Measurements from ENCODE around the gene PALM2AKAP2.

The PALM2AKAP2 gene

GRCh38 chr9:109799141-109799540 lies 19.1 kb downstream of the PALM2AKAP2 start:
- no peak for TF ChIP-seq CTCF (conservative IDR thresholded peaks at IDR 0.05; ENCODE audit: low read depth, low read length)
- DNase-seq (ENCODE audit: low read depth): no peak
- H3K4me3 ChIP-seq (ENCODE audit: low read depth, low read length): no peak overlapping the region

DNA sequence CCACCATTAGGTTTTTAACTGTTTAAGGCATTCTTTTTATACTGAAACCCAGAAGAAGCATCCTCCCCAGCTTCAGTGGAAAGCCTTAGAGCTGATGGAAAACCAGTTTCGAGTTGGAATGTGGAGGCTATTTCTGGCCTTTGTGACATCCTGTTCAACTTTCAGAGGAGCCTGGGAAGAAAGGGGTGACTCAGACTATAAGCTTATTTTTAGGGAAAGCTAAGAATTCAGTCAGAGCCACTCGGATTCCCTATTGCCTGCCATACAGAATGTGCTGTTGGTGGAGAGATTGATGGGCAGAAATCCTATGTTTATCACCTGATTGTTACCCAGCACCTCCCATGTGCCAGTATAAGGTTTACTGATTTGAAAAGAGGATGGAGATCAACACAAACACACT lies 19.8 kb downstream of the PALM2AKAP2 start:
- H3K4me3 ChIP-seq (ENCODE audit: low read depth, low read length): no peak overlapping the region
- DNase-seq (ENCODE audit: low read depth): peak; percentile 62
- TF ChIP-seq CTCF (conservative IDR thresholded peaks at IDR 0.05; ENCODE audit: low read depth, low read length): no peak

GRCh38 chr9:109801484-109801883 lies 21.5 kb downstream of the PALM2AKAP2 start:
- no peak for TF ChIP-seq CTCF (conservative IDR thresholded peaks at IDR 0.05; ENCODE audit: low read depth, low read length)
- H3K4me3 ChIP-seq (ENCODE audit: low read depth, low read length): no peak overlapping the region
- DNase-seq (ENCODE audit: low read depth): no peak

DNA sequence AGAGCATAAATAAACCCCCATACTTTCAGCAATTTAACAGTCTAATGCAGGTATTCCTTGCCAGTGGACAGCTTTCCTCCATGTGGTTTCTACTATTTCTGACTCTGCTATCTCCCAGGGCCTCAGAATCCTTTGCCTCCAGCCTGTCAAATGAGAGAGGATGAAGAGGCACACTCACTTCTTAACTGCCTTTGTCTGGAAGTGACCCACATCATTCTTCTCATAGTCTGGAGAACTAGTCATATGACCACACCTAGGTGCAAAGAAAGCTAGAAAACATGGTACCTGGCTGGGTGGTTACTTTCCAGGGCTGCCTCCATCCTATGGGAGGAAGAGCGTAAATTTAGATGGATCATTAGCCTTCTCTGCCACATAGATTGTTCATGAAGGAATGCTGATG lies 22.5 kb downstream of the PALM2AKAP2 start:
- no peak for DNase-seq (ENCODE audit: low read depth)
- H3K4me3 ChIP-seq (ENCODE audit: low read depth, low read length): no peak overlapping the region
- no peak for TF ChIP-seq CTCF (conservative IDR thresholded peaks at IDR 0.05; ENCODE audit: low read depth, low read length)

DNA sequence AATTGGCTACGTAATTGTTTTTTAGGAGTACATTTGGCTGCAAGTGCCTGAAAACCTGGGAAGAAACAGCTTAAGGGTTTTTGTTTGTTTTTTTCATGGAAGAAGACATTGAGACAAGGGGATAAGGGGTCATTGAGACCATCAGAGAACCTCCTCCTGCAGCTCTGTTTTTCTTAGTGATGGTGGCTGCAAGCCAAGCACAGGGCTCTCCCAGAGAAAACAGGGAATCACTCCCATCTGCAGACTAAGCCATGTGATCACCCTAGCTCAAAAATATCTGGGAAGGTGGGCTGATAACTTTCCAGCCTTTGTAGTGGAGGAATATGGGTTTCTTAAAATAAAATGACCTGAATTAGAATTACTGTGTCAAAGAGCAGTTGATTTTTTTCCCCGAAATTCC lies 25.1 kb downstream of the PALM2AKAP2 start:
- DNase-seq (ENCODE audit: low read depth): no peak
- TF ChIP-seq CTCF (conservative IDR thresholded peaks at IDR 0.05; ENCODE audit: low read depth, low read length): no peak
- no peak overlapping the region for H3K4me3 ChIP-seq (ENCODE audit: low read depth, low read length)

DNA sequence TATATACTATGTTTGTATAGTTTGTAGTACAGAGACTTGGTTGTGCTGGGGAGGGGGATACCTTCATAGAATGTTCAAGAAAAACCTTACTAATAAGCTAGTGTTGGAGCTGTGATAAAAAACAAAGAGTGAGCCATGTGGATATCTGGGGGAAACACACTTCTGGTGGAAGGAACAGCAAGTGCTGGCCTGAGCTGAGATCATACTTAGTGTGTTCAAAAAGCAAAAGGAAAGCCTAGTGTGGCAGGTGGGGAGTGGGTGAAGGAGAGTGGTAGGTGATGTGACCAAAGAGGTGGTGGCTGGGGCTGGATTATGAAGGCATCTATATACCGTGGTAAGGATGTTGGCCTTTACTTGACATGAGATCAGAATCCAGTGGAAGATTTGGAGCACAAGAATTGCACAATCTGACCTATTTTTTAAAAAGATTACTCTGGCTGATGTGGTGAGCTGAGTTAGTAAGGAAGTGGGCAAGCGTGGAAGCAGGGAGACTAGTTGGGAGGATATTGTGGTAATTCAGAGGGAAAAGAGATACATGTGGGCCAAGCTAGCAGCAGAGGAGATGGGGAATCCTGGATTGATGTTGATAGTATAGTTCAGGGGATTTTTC lies 26.6 kb downstream of the PALM2AKAP2 start:
- no peak for TF ChIP-seq CTCF (conservative IDR thresholded peaks at IDR 0.05; ENCODE audit: low read depth, low read length)

GRCh38 chr9:109811876-109812275 lies 31.9 kb downstream of the PALM2AKAP2 start:
- DNase-seq (ENCODE audit: low read depth): no peak
- no peak overlapping the region for H3K4me3 ChIP-seq (ENCODE audit: low read depth, low read length)
- TF ChIP-seq CTCF (conservative IDR thresholded peaks at IDR 0.05; ENCODE audit: low read depth, low read length): no peak

More for the DNA sequence above, 26.6 kb downstream of the PALM2AKAP2 start:
- peak; percentile 58 for DNase-seq (ENCODE audit: low read depth)
- H3K4me3 ChIP-seq (ENCODE audit: low read depth, low read length): no peak overlapping the region

Measured in choroid plexus epithelial cell (primary cell).